BE2C (cell line): ENCODE measurements around the gene LRRC74B.

Experiments
- DNase-seq: peaks from one replicate; pipeline ENCODE4 v3.0.0-alpha.2; 2020
- H3K27me3 ChIP-seq: fragments of 250-450 bp; sonication (Bioruptor Pico); 2 replicates; pipeline ENCODE4 v1.5.1; 2020; ENCODE audit warnings: mild to moderate bottlenecking
- H3K36me3 ChIP-seq: fragments of 250-450 bp; sonication (Bioruptor Pico); 2 replicates; pipeline ENCODE4 v1.5.1; 2020; ENCODE audit warnings: mild to moderate bottlenecking
- H3K4me1 ChIP-seq: fragments of 250-450 bp; sonication (Bioruptor Pico); 2 replicates; pipeline ENCODE4 v1.5.1; 2020
- H3K4me3 ChIP-seq: 2 replicates; pipeline ENCODE4 v1.5.1; 2011; ENCODE audit warnings: low read depth, low read length
- H3K9me3 ChIP-seq: fragments of 250-450 bp; sonication (Bioruptor Pico); 2 replicates; pipeline ENCODE4 v1.5.1; 2020
- TF ChIP-seq, protein P1 (sequence below): IDR thresholded peaks from 2 replicates; pipeline ENCODE4 v1.5.1; 2012; ENCODE audit warnings: mild to moderate bottlenecking, low read depth, low read length

LRRC74B gene

DNA sequence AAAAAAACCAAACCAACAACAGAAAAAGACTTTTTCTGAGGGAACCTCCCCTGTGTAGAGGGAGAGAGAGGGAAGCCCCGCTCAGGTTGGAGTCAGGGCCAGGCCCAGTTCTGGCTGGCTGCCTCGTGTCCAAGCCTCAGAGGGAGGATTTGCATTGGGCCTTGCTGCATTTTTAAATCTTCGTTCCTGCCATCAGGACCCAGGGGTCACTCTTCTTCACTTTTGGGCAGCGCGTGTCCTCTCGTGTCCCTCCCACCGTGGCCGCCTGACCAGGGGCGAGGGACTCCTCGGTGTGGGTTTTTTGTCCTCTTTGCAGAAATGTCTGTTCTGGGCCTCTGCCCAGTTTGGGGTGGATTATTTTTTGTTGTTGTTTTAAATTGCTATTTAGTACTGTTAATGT lies 57.9 kb downstream of the LRRC74B start:
- Histone ChIP-seq H3K4me1 (no peaks in the 10 kb centered on the region), H3K4me3 (no peak overlapping the region), H3K9me3 (no peaks in the 10 kb centered on the region), H3K27me3 (no peaks in the 10 kb centered on the region), H3K36me3 (no peaks in the 10 kb centered on the region)
- TF ChIP-seq, protein P1, sequence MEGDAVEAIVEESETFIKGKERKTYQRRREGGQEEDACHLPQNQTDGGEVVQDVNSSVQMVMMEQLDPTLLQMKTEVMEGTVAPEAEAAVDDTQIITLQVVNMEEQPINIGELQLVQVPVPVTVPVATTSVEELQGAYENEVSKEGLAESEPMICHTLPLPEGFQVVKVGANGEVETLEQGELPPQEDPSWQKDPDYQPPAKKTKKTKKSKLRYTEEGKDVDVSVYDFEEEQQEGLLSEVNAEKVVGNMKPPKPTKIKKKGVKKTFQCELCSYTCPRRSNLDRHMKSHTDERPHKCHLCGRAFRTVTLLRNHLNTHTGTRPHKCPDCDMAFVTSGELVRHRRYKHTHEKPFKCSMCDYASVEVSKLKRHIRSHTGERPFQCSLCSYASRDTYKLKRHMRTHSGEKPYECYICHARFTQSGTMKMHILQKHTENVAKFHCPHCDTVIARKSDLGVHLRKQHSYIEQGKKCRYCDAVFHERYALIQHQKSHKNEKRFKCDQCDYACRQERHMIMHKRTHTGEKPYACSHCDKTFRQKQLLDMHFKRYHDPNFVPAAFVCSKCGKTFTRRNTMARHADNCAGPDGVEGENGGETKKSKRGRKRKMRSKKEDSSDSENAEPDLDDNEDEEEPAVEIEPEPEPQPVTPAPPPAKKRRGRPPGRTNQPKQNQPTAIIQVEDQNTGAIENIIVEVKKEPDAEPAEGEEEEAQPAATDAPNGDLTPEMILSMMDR = no peak
- no peak for DNase-seq

DNA sequence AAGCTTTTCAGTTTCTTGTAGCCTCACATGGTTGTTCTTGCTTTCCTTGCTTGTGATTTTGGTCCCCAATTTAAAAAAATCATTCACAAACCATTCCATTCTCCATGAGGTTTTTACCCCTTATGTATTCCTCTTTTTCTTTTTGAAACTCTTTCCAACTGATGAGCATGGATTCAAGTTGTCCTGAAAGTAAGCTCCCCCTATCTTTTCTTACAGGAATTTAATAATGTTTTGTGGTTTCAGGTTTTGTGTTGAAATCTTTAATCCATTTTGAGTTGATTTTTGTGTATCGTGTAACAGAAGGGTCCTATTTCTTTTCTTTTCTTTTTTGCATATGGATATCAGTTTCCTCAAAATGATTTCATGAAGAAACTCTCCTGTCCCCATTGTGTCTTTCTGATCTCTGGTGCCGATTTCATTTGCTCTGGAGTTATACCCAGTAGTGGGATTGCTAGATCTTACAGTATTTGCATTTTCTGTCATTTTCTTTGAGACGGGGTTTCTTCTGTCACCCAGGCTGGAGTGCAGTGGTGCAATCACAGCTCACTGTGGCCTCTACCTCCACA lies 58.5 kb downstream of the LRRC74B start:
- H3K4me3 ChIP-seq = no peak overlapping the region

DNA sequence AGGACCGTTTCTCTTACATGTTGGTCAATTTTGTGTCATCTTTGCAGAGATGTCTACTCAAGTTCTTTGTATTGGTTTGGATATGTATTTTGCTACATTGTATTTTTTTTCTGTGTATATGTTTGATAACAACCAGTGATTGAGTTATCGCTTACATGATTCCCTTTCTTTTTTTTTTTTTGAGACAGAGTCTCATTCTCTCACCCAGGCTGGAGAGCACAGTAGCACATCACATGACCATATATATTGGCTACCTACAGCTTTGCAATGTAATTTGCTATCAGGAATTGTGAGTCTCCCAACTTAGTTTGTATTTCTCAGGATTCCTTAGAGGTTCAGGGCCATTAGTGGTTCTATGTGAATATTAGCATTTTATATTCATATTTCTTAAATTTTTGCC lies 59.5 kb downstream of the LRRC74B start:
- no peak for DNase-seq
- Histone ChIP-seq H3K36me3 (peaks cover 3% of the 10 kb centered on the region; the same call in 1 of the 2 replicates), H3K9me3 (no peaks in the 10 kb centered on the region; the same call in 1 of the 2 replicates), H3K27me3 (no peaks in the 10 kb centered on the region), H3K4me1 (no peaks in the 10 kb centered on the region), H3K4me3 (no peak overlapping the region)
- TF ChIP-seq, protein P1 = no peak

More for the DNA sequence above, 58.5 kb downstream of the LRRC74B start:
- TF ChIP-seq, protein P1 = no peak
- Histone ChIP-seq H3K36me3 (peaks cover 3% of the 10 kb centered on the region; the same call in 1 of the 2 replicates), H3K27me3 (no peaks in the 10 kb centered on the region), H3K4me1 (no peaks in the 10 kb centered on the region), H3K9me3 (no peaks in the 10 kb centered on the region; the same call in 1 of the 2 replicates)
- no peak for DNase-seq

DNA sequence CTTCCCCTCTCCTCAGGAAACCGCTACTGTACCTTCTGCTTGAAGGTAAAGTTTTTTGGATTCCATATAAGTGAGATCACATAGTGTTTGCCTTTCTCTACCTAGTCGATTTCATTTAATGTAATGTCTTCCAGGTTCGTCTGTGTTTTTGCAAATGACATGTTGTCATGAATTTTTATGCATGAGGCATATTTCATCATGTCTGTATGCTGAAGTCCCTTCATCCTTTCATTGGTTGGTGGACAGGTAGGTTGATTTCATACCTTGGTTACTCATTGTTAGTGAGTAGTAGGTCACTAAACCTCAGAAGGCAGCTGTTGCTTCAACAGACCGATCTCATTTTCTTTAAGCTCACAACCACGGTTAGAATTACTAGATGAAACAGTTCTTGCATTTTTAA lies 60.3 kb downstream of the LRRC74B start:
- H3K9me3 ChIP-seq = no peaks in the 10 kb centered on the region; the same call in 1 of the 2 replicates

DNA sequence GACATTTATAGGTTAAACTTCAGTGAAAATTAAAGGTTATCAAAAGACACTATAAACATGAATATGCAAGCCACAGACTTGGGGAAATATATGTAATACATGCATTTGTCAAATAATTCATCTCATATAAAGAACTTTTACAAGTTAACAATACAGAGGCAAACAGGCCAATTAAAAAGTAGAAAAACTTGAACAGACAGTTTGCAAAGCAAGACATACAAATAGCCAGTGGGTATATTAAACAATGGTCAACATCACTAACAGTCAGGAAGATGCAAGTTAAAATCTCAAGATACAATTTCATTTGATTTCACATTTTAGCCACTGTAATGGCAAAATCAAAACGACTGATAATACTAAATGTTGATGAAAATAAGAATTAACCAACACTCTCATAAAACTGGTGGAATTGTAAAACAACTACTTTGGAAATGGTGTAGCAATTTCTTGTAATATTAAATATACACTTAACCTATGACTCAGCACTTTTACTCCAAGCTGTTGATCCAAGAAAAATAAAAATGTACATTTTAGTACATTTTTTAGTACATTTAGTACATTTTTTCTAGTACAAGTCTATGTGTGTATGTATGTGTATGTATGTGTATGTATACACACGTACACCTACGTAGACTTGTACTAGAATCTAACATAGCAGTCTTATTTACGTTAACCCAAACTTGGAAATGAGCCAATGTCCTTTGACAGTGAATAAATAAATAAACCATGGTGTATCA lies 62.8 kb downstream of the LRRC74B start:
- no peaks in the 10 kb centered on the region for H3K27me3 ChIP-seq
- TF ChIP-seq, protein P1 = no peak
- H3K4me1 ChIP-seq = no peaks in the 10 kb centered on the region
- H3K4me3 ChIP-seq = no peak overlapping the region
- H3K9me3 ChIP-seq = no peaks in the 10 kb centered on the region; the same call in 1 of the 2 replicates
- no peak for DNase-seq
- H3K36me3 ChIP-seq = peaks cover 3% of the 10 kb centered on the region; the same call in 1 of the 2 replicates

More for the DNA sequence above, 60.3 kb downstream of the LRRC74B start:
- TF ChIP-seq, protein P1 = no peak
- Histone ChIP-seq H3K27me3 (no peaks in the 10 kb centered on the region), H3K4me3 (no peak overlapping the region), H3K4me1 (no peaks in the 10 kb centered on the region), H3K36me3 (peaks cover 3% of the 10 kb centered on the region; the same call in 1 of the 2 replicates)
- no peak for DNase-seq
